GM21367 (cell line): ENCODE data around the gene NPM1.

ENCODE experiments used
- ATAC-seq: cut with Tn5 transposase; IDR thresholded peaks from one replicate; pipeline ENCODE4 v1.9.1; 2021; ENCODE audit not compliant: unreplicated experiment

The NPM1 gene

GRCh38 chr5:171447226-171447625 lies 59.6 kb downstream of the NPM1 start:
- no peak for ATAC-seq

- ATAC-seq = no peak
These were observed 61.8 kb downstream of the NPM1 start for GRCh38 chr5:171449426-171449825.

GRCh38 chr5:171450423-171451331 lies 63.0 kb downstream of the NPM1 start:
- ATAC-seq = no peak

- ATAC-seq = no peak
These were observed 63.8 kb downstream of the NPM1 start for GRCh38 chr5:171451421-171451820.

GRCh38 chr5:171453056-171453725 lies 65.5 kb downstream of the NPM1 start:
- no peak for ATAC-seq

- no peak for ATAC-seq
These were observed 66.3 kb downstream of the NPM1 start for GRCh38 chr5:171453988-171454387.

GRCh38 chr5:171454549-171454948 lies 66.9 kb downstream of the NPM1 start:
- no peak for ATAC-seq

- no peak for ATAC-seq
These were observed 67.9 kb downstream of the NPM1 start for GRCh38 chr5:171455522-171455921.

GRCh38 chr5:171457208-171457981 lies 69.7 kb downstream of the NPM1 start:
- no peak for ATAC-seq

- no peak for ATAC-seq
These were observed 72.2 kb downstream of the NPM1 start for GRCh38 chr5:171459839-171460238.
